H1 (cell line): ENCODE data around the gene MGLL. TPM values are rescaled to one million over a fixed set of nuclear protein-coding genes. Genes with fewer than 3 reads are reported as not detected.

Source experiments
- CTCF ChIA-PET: fragments of 300-600 bp; sonication (Branson Sonifier 250); formaldehyde crosslinking; loops from one replicate; lab custom pipeline; 2021; ENCODE audit not compliant: partially characterized antibody; lab: Charles Lee
- POLR2A ChIA-PET: fragments of 300-600 bp; sonication (Branson Sonifier 250); formaldehyde crosslinking; loops from one replicate; lab custom pipeline; 2021; ENCODE audit warnings: inconsistent platforms; ENCODE audit not compliant: partially characterized antibody; lab: Charles Lee
- DNase-seq, 2 experiments: peaks; one replicate each; pipeline versions ENCODE4 v3.0.0 to v3.0.0-alpha.2; 2010 to 2022; ENCODE audit warnings: low spot score in 2 of 2, low read depth in 1 of 2, mixed read lengths in 1 of 2
- FAIRE-seq: peaks from 2 replicates; lab custom pipeline; 2011; peaks lifted over from hg19 to GRCh38; lab: Jason Lieb, UNC
- H2AFZ ChIP-seq: 2 replicates; pipeline ENCODE4 v1.8.1; 2012; ENCODE audit warnings: low read length, inconsistent platforms
- H2AK5ac ChIP-seq: 2 replicates; pipeline ENCODE4 v1.6.1; 2013; ENCODE audit warnings: low read depth, low read length
- H2BK120ac ChIP-seq: replicated peaks from 2 replicates; pipeline ENCODE3; 2013; ENCODE audit warnings: low read depth, low read length, inconsistent platforms
- H2BK12ac ChIP-seq: 2 replicates; pipeline ENCODE4 v1.6.1; 2013; ENCODE audit warnings: low read depth, low read length
- H2BK15ac ChIP-seq: 2 replicates; pipeline ENCODE4 v1.6.1; 2013; ENCODE audit warnings: low read length
- H2BK20ac ChIP-seq: 2 replicates; pipeline ENCODE4 v1.6.1; 2013; ENCODE audit warnings: low read length
- H2BK5ac ChIP-seq: 2 replicates; pipeline ENCODE4 v1.6.1; 2013; ENCODE audit warnings: low read depth, low read length
- H3K14ac ChIP-seq: 2 replicates; pipeline ENCODE4 v1.6.1; 2013; ENCODE audit warnings: inconsistent platforms; ENCODE audit not compliant: insufficient read length
- H3K18ac ChIP-seq: 2 replicates; pipeline ENCODE4 v1.6.1; 2013; ENCODE audit warnings: low read length; ENCODE audit errors: extremely low read depth
- H3K23ac ChIP-seq: 2 replicates; pipeline ENCODE4 v1.6.1; 2013; ENCODE audit warnings: inconsistent platforms; ENCODE audit not compliant: insufficient read length
- H3K23me2 ChIP-seq: 2 replicates; pipeline ENCODE4 v1.6.1; 2013; ENCODE audit warnings: low read depth, low read length
- H3K27ac ChIP-seq: 2 replicates; pipeline ENCODE4 v1.6.1; 2011; ENCODE audit warnings: low read depth, low read length, inconsistent platforms
- H3K27me3 ChIP-seq, 4 experiments: replicated peaks in 1 of 4; 1 replicate in 1 of 4; 2 replicates in 3 of 4; pipeline versions ENCODE4 v1.6.1 to v1.8.1; 2011 to 2013; ENCODE audit warnings: low read length in 3 of 4, mild to moderate bottlenecking in 3 of 4, inconsistent platforms in 2 of 4, mixed read lengths in 2 of 4, moderate library complexity in 1 of 4; ENCODE audit not compliant: control insufficient read depth in 3 of 4, insufficient read depth in 3 of 4; ENCODE audit errors: extremely low read depth in 1 of 4
- H3K36me3 ChIP-seq, 4 experiments: 2 replicates each; pipeline versions ENCODE4 v1.6.1 to v1.8.1; 2011 to 2013; ENCODE audit warnings: mild to moderate bottlenecking in 4 of 4, low read length in 3 of 4, moderate library complexity in 2 of 4, control low read depth in 1 of 4, inconsistent platforms in 1 of 4; ENCODE audit not compliant: insufficient read depth in 4 of 4, control insufficient read depth in 2 of 4
- H3K4ac ChIP-seq: replicated peaks from 2 replicates; pipeline ENCODE3; 2013; ENCODE audit warnings: low read length, low read depth, mixed read lengths, inconsistent platforms; ENCODE audit not compliant: insufficient read length
- H3K4me1 ChIP-seq, 4 experiments: replicated peaks in 1 of 4; 1 replicate in 1 of 4; 2 replicates in 3 of 4; pipeline versions ENCODE4 v1.6.1 to v1.8.1; 2011 to 2013; ENCODE audit warnings: low read length in 3 of 4, inconsistent platforms in 2 of 4, mixed read lengths in 1 of 4; ENCODE audit not compliant: insufficient read depth in 4 of 4, control insufficient read depth in 3 of 4
- H3K4me2 ChIP-seq, 2 experiments: 2 replicates each; pipeline versions ENCODE4 v1.6.1 to v1.8.1; 2011 to 2013; ENCODE audit warnings: low read depth in 2 of 2, low read length in 2 of 2, control low read depth in 1 of 2, inconsistent platforms in 1 of 2, mild to moderate bottlenecking in 1 of 2; ENCODE audit not compliant: insufficient read depth in 1 of 2
- H3K4me3 ChIP-seq, 4 experiments: fragments of 200-600, 300-600 bp in 1 of 4; sonication (generic), shearing (Covaris generic), sonication (Bioruptor Twin) in 1 of 4; 2 replicates each; pipeline versions ENCODE4 v1.5.1 to v1.8.1; 2011 to 2016; ENCODE audit warnings: low read length in 4 of 4, low read depth in 3 of 4, control low read depth in 2 of 4, inconsistent platforms in 2 of 4, mild to moderate bottlenecking in 2 of 4, mixed read lengths in 1 of 4, moderate library complexity in 1 of 4; ENCODE audit not compliant: insufficient read depth in 2 of 4; ENCODE audit errors: extremely low read depth in 1 of 4
- H3K56ac ChIP-seq: replicated peaks from 2 replicates; pipeline ENCODE3; 2013; ENCODE audit warnings: low read depth, mild to moderate bottlenecking, mixed read lengths, low read length, inconsistent platforms; ENCODE audit not compliant: insufficient read length
- H3K79me1 ChIP-seq: 2 replicates; pipeline ENCODE4 v1.6.1; 2013; ENCODE audit warnings: low read depth, low read length, control low read depth
- H3K79me2 ChIP-seq, 2 experiments: 2 replicates each; pipeline versions ENCODE4 v1.6.1 to v1.8.1; 2012 to 2013; ENCODE audit warnings: low read length in 2 of 2, mild to moderate bottlenecking in 2 of 2, inconsistent platforms in 1 of 2; ENCODE audit not compliant: insufficient read depth in 2 of 2, control insufficient read depth in 1 of 2
- H3K9ac ChIP-seq, 4 experiments: replicated peaks in 1 of 4; 1 replicate in 1 of 4; 2 replicates in 3 of 4; pipeline versions ENCODE4 v1.6.1 to v1.8.1; 2011 to 2013; ENCODE audit warnings: low read depth in 3 of 4, low read length in 3 of 4, control low read depth in 2 of 4, mild to moderate bottlenecking in 2 of 4, moderate library complexity in 2 of 4, inconsistent platforms in 1 of 4; ENCODE audit errors: extremely low read depth in 1 of 4
- H3K9me3 ChIP-seq, 2 experiments: 2 replicates each; pipeline versions ENCODE4 v1.6.1 to v1.8.1; 2012 to 2013; ENCODE audit warnings: mild to moderate bottlenecking in 2 of 2, moderate library complexity in 2 of 2, control low read depth in 1 of 2, inconsistent platforms in 1 of 2, low read depth in 1 of 2, low read length in 1 of 2, mixed read lengths in 1 of 2; ENCODE audit not compliant: insufficient read depth in 2 of 2
- H4K20me1 ChIP-seq, 2 experiments: replicated peaks in 1 of 2; 2 replicates each; pipeline versions ENCODE3 to v1.8.1; 2011 to 2013; ENCODE audit warnings: inconsistent platforms in 2 of 2, low read length in 2 of 2, mild to moderate bottlenecking in 1 of 2; ENCODE audit not compliant: insufficient read depth in 2 of 2, control insufficient read depth in 1 of 2
- H4K5ac ChIP-seq: 2 replicates; pipeline ENCODE4 v1.6.1; 2013; ENCODE audit warnings: low read length, low read depth, mixed read lengths, inconsistent platforms; ENCODE audit not compliant: insufficient read length
- H4K8ac ChIP-seq: 2 replicates; pipeline ENCODE4 v1.8.0; 2013; ENCODE audit warnings: mild to moderate bottlenecking, moderate library complexity, low read length, inconsistent platforms; ENCODE audit not compliant: insufficient read depth; ENCODE audit errors: extremely low read depth
- H4K91ac ChIP-seq: replicated peaks from 2 replicates; pipeline ENCODE3; 2013; ENCODE audit warnings: low read length, mixed read lengths, inconsistent platforms; ENCODE audit not compliant: insufficient read length
- FOSL1 ChIP-seq: IDR thresholded peaks from 2 replicates; pipeline ENCODE4 v1.6.1; 2011; ENCODE audit warnings: mild to moderate bottlenecking, low read depth, low read length, moderate library complexity; ENCODE audit not compliant: insufficient read depth
- WGBS, 2 experiments: shearing (Covaris generic) in 1 of 2; methylation state at CpG; one replicate each; pipeline versions ENCODE4 v1.1.6 to v1.1.7; 2013 to 2015; ENCODE audit warnings: low lambda C conversion rate in 2 of 2, mixed read lengths in 2 of 2, inconsistent platforms in 1 of 2, low coverage in 1 of 2, missing lambda C conversion rate in 1 of 2; ENCODE audit not compliant: insufficient replicate concordance in 2 of 2, insufficient coverage in 1 of 2, insufficient read length in 1 of 2; ENCODE audit errors: extremely low coverage in 1 of 2, missing lambda C conversion rate in 1 of 2; 5-methylcytosine and 5-hydroxymethylcytosine counted together
- polyA plus RNA-seq, 7 experiments: library from polyadenylated mRNA; depleted of rRNA in 3 of 7; stranded (reverse) in 5 of 7; unstranded in 2 of 7; fragments of >200 nt in 5 of 7; fragments of 200-250 nt in 2 of 7; gene quantifications; 1 replicate in 5 of 7; 2 replicates in 1 of 7; 4 replicates in 1 of 7; pipeline versions ENCODE4 v1.2.1 to v1.2.3, GENCODE V29; 2011 to 2013; ENCODE audit warnings: missing spikeins in 2 of 7, mixed read lengths in 2 of 7
- total RNA-seq: library from RNA; stranded (reverse); fragmentation: NEBNext Ultra II Directional; extraction: Animal tissue kit (Norgen Biotek cat#: 25700); gene quantifications from 2 replicates; pipeline ENCODE4 v1.2.1, GENCODE V29; 2021

MGLL gene
- total and polyA plus RNA-seq, 2 of the 8 experiments (the other 6 are each of a cell fraction or from before 2014, with no cell fraction given) = 0.05 to 0.34 TPM

- Histone ChIP-seq H2AFZ (no peak overlapping the region), H3K23me2 (no peaks in the 10 kb centered on the region), H3K14ac (no peak overlapping the region), H2BK120ac (no peak overlapping the region), H2BK5ac (no peak overlapping the region), H3K27me3 (no peaks in the 10 kb centered on the region), H3K4ac (no peak overlapping the region), H4K20me1 (no peaks in the 10 kb centered on the region), H3K18ac (no peak overlapping the region), H3K79me2 (no peaks in the 10 kb centered on the region), H3K4me2 (no peak overlapping the region), H2BK12ac (no peak overlapping the region), H4K8ac (no peak overlapping the region), H3K9ac (no peak overlapping the region), H4K5ac (no peak overlapping the region), H3K4me3 (no peak overlapping the region), H3K23ac (no peak overlapping the region), H3K79me1 (no peaks in the 10 kb centered on the region), H3K56ac (no peak overlapping the region), H2AK5ac (no peak overlapping the region)
- FAIRE-seq (no peak), DNase-seq (no peak)
- CTCF ChIA-PET = interaction anchor here (0.7 to 4.4 kb wide), 6 partner anchors 10 to 134 kb away, joined by 3 to 23 read pairs (median 5); no protein-coding TSS in a partner anchor
- WGBS, 2 experiments = 88% methylated on average over 2 of the region's 2 CpGs; no CpG with 5 or more reads in 1 of the 2 experiments
- TF ChIP-seq FOSL1 = no peak
- TF ChIP-seq, all 59 proteins: peak for 0
- H3K36me3 ChIP-seq = no peaks in the 10 kb centered on the region
- no peak overlapping the region for H2BK15ac ChIP-seq
- no peak overlapping the region for H4K91ac ChIP-seq
- POLR2A ChIA-PET = no interaction called here
- no peak overlapping the region for H3K27ac ChIP-seq
- H3K4me1 ChIP-seq = no peaks in the 10 kb centered on the region; a peak in 2 of 7 replicates
- no peak overlapping the region for H2BK20ac ChIP-seq
- H3K9me3 ChIP-seq = 0 out of 4 replicates have a peak, but pooled peaks cover 0 to 4% of the 10 kb centered on the region in 2 experiments
These were observed 8.0 kb downstream of the MGLL start for GRCh38 chr3:127814325-127814781.
